ENCODE measurements around the gene LIN54.
"Not testable (repeated sequence)": the region's sequence is repeated elsewhere in the genome, so short reads cannot be mapped to it uniquely, and the experiment has no call there.

Gene LIN54

GRCh38 chr4:83010522-83011318 is at the start of gene LIN54:
TSS of gene LIN54 (minus strand) at chr4:83010823. CDS start at chr4:82984844, 25,979 bp downstream.
- peak; percentile 90 for DNase-seq

DNA sequence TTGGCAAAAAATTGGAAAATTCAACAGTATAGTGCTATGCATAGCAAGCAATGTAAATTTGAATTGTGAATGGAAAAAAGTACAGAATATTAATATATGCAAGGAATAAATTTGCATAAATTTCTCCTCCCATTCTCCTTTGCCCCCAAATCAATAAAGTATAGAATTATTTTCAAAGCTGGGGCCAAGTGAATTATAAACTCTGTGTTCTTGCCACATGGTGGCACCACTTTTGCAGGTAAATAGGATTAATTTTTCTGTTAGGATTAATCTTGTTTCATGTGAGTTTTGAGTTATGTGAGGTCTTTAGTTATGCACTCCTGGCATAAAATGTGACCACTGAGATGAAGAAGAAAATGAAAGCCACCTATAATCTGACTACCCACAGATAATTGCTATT is 44.3 kb upstream of the LIN54 start:
- DNase-seq: no peak

DNA sequence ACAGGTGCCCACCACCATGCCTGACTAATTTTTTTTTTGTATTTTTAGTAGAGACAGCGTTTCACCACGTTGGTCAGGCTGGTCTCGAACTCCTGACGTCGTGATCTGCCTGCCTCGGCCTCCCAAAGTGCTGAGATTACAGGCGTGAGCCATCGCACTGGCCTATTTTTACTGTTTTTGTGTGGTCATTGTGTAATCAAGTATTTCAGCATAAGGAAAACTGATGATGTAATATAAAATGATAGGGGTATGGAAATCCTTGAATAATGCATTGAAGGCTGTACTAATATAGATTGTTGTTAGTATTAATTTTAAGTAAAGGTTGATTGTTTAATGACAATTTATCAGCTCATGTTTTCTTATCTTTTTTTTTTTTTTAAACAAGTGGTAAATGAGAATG is 38.2 kb upstream of the LIN54 start:
- DNase-seq: not testable (repeated sequence)

DNA sequence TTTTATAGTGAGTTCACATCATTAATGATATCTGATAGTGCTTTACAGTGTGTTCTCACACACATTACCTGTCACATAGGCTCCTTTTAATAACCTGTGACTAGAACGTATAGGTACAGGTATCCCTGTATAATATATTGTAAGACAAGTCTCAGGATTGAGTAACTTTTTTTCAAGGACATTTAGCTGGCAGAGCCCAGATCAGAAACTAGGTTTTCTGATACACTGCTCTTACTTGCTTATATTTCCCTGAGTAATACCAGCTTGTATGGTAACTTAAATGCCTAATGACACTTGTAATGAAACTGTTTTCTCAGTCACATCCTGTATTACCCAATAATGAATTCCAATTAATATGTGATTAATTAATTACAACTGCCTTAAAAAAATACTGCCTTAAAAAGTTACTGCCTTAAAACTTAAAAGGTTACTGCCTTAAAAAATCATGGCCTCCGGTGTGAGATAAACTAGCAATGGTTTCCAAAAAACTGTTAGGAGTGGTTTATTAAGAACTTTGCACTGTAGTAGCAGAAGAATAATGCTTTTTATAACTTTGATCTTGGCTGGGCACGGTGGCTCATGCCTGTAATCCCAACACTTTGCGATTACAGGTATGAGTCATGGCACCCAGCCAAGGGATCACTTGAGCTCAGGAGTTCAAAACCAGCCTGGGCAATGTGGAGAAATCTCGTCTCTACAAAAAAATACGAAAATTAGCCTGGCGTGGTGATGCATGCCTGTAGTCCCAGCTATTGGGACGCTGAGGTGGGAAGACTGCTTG is 36.3 kb upstream of the LIN54 start:
- DNase-seq: no peak

DNA sequence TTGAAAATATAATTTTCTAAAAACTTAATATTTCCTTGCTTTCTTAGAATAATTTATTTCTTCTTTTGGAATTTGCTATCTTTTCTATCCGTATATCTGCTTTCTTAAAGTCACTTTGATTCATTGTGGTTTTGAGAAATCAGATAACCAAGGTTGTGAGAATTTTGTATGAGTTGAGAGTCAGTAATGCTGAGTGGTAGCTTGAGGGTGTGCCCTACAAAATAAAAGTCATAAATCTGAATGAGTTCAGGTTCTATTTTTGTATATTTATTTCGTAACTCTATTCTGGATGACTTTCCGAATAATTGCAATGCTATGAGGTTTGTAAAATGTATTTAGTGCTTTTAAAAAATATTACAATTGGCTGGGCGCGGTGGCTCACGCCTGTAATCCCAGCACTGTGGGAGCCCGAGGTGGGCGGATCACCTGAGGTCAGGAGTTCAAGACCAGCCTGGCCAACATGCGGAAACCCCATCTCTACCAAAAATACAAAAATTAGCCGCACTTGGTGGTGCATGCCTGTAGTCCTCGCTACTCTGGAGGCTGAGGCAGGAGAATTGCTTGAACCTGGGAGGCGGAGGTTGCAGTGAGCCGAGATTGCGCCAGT is 33.3 kb upstream of the LIN54 start:
- DNase-seq: no peak

DNA sequence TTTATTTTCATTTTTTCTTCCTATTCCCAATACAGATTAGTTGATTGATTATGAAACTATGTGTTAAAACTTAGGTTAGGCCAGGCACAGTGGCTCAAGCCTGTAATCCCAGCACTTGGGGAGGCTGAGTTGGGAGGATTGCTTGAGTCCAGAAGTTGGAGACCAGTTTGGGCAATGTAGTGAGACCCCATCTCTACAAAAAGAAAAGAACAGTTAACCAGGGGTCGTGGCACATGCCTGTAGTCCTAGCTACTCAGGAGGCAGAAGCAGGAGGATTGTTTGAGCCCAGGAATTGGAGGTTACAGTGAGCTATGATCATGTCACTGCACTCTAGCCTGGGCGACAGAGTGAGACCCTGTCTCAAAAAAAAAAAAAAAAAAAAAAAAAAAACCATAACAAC is 32.5 kb upstream of the LIN54 start:
- DNase-seq: not testable (repeated sequence)

DNA sequence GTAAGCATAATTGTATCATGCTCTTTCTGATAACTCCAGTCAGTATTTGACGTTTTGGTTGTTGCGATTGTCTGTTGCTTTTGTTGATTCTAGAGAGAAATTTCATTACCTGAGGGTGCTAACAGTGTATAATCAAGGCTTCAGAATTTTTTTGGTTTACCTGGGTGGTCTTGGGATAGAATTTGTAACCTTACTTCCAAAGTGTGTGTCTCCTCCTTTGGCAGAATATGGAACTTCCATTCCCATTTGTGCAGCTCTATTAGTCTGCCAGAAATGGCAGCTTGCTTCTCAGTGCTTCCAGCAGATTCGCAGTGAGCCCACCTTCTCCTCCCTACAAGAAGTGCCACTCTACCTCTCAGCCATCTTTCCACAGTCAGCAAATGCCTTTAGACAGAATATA is 29.6 kb upstream of the LIN54 start:
- DNase-seq: no peak

GRCh38 chr4:83036991-83037665 is 26.5 kb upstream of the LIN54 start:
- DNase-seq: no peak

GRCh38 chr4:83034630-83035494 is 24.2 kb upstream of the LIN54 start, which contains the start of gene COPS4:
TSS of gene COPS4 (plus strand) at chr4:83035183. CDS start at chr4:83035225, 42 bp downstream.
- peak; percentile 99 for DNase-seq

DNA sequence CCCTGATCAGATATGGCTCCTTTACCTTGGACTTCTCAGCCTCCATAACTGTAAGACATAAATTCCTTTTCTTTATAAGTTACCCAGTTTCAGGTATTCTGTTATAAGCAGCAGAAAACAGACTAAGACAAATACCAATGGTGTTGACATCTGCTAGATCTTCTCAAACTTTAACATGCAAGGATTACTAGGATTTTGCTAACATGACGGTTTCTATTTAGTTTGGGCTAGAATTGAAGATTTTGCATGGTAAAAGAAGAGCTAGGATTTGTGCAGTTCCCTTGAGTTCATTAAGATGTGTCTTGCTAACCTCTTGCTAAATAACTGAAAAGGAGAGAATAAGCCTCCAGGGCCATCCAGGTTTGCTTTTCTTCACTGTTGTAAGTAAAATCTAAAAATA is 19.1 kb upstream of the LIN54 start:
- DNase-seq: no peak

- DNase-seq: no peak
Measured at GRCh38 chr4:83028976-83029375, 18.4 kb upstream of the LIN54 start.

DNA sequence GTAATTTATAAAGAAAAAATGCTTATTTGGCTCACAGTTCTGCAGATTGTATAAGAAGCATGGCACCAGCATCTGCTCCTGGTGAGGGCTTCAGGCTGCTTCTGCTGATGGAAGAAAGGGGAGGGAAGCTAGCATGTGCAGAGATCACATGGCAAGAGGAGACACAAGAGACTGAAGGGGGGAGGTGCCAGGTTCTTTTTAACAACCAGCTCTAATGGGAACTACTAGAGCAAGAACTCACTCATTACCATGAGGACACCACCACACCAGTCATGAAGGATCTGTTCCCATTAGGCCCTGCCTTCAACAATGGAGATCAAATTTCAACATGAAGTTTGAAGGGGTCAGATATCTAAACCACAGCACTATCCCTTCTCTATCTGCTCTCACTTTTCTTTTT is 14.9 kb upstream of the LIN54 start:
- DNase-seq: no peak

- DNase-seq: no peak
Measured at GRCh38 chr4:83024233-83024632, 13.6 kb upstream of the LIN54 start.

GRCh38 chr4:83023599-83023998 is 13.0 kb upstream of the LIN54 start:
- not testable (repeated sequence) for DNase-seq

GRCh38 chr4:83022724-83023450 is 12.3 kb upstream of the LIN54 start:
- DNase-seq: no peak

GRCh38 chr4:83019794-83020494 is 9.3 kb upstream of the LIN54 start:
- DNase-seq: no peak

DNA sequence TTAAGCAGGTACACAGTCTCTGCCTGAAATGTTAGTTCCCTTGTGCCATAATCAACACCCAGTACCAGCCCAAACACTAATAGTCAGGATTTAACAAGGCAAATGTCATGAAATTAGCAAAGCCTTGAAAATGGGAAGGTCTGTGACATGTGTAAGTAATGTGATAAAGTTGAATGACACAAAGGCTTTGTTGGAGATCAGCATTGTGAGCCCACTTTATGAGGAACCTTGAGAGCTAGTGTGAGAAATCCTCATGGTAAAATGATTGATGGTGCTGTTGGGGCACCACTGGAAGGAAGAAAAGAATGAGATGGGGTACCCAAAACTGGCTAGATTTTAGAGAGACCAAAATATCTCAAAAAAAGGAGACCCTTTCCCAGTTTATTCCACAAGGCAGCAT is 3.3 kb upstream of the LIN54 start:
- DNase-seq: no peak

GRCh38 chr4:83013420-83013867 is 2.8 kb upstream of the LIN54 start:
- DNase-seq: no peak

GRCh38 chr4:83012687-83013419 is 2.2 kb upstream of the LIN54 start:
- DNase-seq: peak; percentile 96

DNA sequence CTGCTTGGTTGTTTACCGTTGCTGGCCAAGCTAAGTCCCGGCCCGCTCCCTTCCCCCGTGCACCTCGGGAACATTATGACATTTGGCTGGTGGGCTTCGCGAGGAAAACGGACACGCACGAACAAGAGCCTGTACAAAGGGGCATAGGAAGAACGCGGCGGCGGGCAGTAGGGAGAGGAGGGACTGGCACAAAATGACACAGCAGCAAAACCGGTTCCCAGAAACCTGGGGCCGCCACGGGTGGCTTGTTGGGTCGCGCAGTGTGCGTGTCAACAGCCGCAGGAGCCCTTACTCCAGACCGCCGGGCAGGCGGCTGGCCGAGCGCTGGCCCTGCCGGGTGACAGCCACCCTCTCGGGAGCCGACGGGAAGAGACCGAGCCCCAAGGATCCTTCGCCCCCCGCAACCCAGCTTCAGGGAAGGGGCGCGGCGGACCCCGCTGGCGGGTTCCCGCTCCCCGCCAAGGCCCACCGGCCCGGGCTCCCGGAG is 1.6 kb upstream of the LIN54 start:
- DNase-seq: no peak
